ENCODE measurements around the gene CWC22. TPM values are rescaled to one million over a fixed set of nuclear protein-coding genes. Genes with fewer than 3 reads are reported as not detected.

CWC22 gene
- total RNA-seq, 1 donor from 2014 or later, result 14.0 TPM

- Mint-ChIP-seq H3K36me3 (ENCODE audit: low read depth) (peaks cover 1% of the 10 kb centered on the region), H3K27me3 (ENCODE audit: low read depth) (no peaks in the 10 kb centered on the region), H3K4me3 (ENCODE audit: unreplicated experiment) (no peak overlapping the region), H3K9me3 (ENCODE audit: low read depth) (no peaks in the 10 kb centered on the region), H3K27ac (ENCODE audit: unreplicated experiment) (no peak overlapping the region), H3K4me1 (ENCODE audit: low read depth) (peaks cover 37% of the 10 kb centered on the region)
- DNase-seq (ENCODE audit: low spot score), result no peak
- no peak for TF ChIP-seq CTCF (IDR thresholded peaks at IDR 0.05)
Observed at GRCh38 chr2:180003073-180003472, 4.0 kb downstream of the CWC22 start.

GRCh38 chr2:180002198-180002770, 4.8 kb downstream of the CWC22 start:
- peaks cover 1% of the 10 kb centered on the region for H3K36me3 Mint-ChIP-seq (ENCODE audit: low read depth)
- peaks cover 37% of the 10 kb centered on the region for H3K4me1 Mint-ChIP-seq (ENCODE audit: low read depth)
- TF ChIP-seq CTCF (IDR thresholded peaks at IDR 0.05), result no peak
- no peak overlapping the region for H3K27ac Mint-ChIP-seq (ENCODE audit: unreplicated experiment)
- no peak for DNase-seq (ENCODE audit: low spot score)
- no peak overlapping the region for H3K4me3 Mint-ChIP-seq (ENCODE audit: unreplicated experiment)
- H3K9me3 Mint-ChIP-seq (ENCODE audit: low read depth), result no peaks in the 10 kb centered on the region
- no peaks in the 10 kb centered on the region for H3K27me3 Mint-ChIP-seq (ENCODE audit: low read depth)

- peak; percentile 63 for TF ChIP-seq CTCF (IDR thresholded peaks at IDR 0.05)
- Mint-ChIP-seq H3K4me3 (ENCODE audit: unreplicated experiment) (no peak overlapping the region), H3K4me1 (ENCODE audit: low read depth) (peaks cover 36% of the 10 kb centered on the region), H3K36me3 (ENCODE audit: low read depth) (peaks cover 1% of the 10 kb centered on the region), H3K9me3 (ENCODE audit: low read depth) (no peaks in the 10 kb centered on the region), H3K27me3 (ENCODE audit: low read depth) (no peaks in the 10 kb centered on the region), H3K27ac (ENCODE audit: unreplicated experiment) (no peak overlapping the region)
- DNase-seq (ENCODE audit: low spot score), result no peak
Observed at GRCh38 chr2:180001726-180002125, 5.4 kb downstream of the CWC22 start.

GRCh38 chr2:180000434-180000833, 6.7 kb downstream of the CWC22 start:
- H3K27me3 Mint-ChIP-seq (ENCODE audit: low read depth), result no peaks in the 10 kb centered on the region
- H3K9me3 Mint-ChIP-seq (ENCODE audit: low read depth), result no peaks in the 10 kb centered on the region
- H3K36me3 Mint-ChIP-seq (ENCODE audit: low read depth), result peaks cover 1% of the 10 kb centered on the region
- H3K27ac Mint-ChIP-seq (ENCODE audit: unreplicated experiment), result no peak overlapping the region
- TF ChIP-seq CTCF (IDR thresholded peaks at IDR 0.05), result no peak
- peaks cover 36% of the 10 kb centered on the region for H3K4me1 Mint-ChIP-seq (ENCODE audit: low read depth)
- no peak overlapping the region for H3K4me3 Mint-ChIP-seq (ENCODE audit: unreplicated experiment)
- no peak for DNase-seq (ENCODE audit: low spot score)

- no peak for DNase-seq (ENCODE audit: low spot score)
- Mint-ChIP-seq H3K27me3 (ENCODE audit: low read depth) (no peaks in the 10 kb centered on the region), H3K4me3 (ENCODE audit: unreplicated experiment) (no peak overlapping the region), H3K9me3 (ENCODE audit: low read depth) (no peaks in the 10 kb centered on the region), H3K36me3 (ENCODE audit: low read depth) (peaks cover 1% of the 10 kb centered on the region), H3K27ac (ENCODE audit: unreplicated experiment) (no peak overlapping the region), H3K4me1 (ENCODE audit: low read depth) (peaks cover 28% of the 10 kb centered on the region)
- TF ChIP-seq CTCF (IDR thresholded peaks at IDR 0.05), result no peak
Observed at GRCh38 chr2:179999000-179999399, 8.1 kb downstream of the CWC22 start.

All from chondrocyte (in vitro differentiated cells).